Colonic mucosa (tissue), 4 donors: ENCODE data around the gene TMEM256. TPM values are rescaled to one million over a fixed set of nuclear protein-coding genes. Genes with fewer than 3 reads are reported as not detected.

Experiments
- DNase-seq: peaks from one replicate; pipeline ENCODE4 v3.0.0-alpha.2; 2020
- H3K27ac ChIP-seq: fragments of 200-600 bp; one replicate; pipeline ENCODE4 v1.8.0; 2021
- H3K27me3 ChIP-seq: fragments of 200-600 bp; one replicate; pipeline ENCODE4 v1.8.0; 2021
- H3K36me3 ChIP-seq: fragments of 200-600 bp; one replicate; pipeline ENCODE4 v1.8.0; 2021
- H3K4me1 ChIP-seq: fragments of 200-600 bp; one replicate; pipeline ENCODE4 v1.8.0; 2021; ENCODE audit warnings: mild to moderate bottlenecking
- H3K4me3 ChIP-seq: fragments of 200-600 bp; one replicate; pipeline ENCODE4 v1.8.0; 2021
- H3K9ac ChIP-seq, 2 donors: one replicate each; pipeline ENCODE4 v1.7.0; 2013; ENCODE audit warnings: control low read depth in 2 of 2, low read depth in 2 of 2, low read length in 2 of 2
- H3K9me3 ChIP-seq: fragments of 200-600 bp; one replicate; pipeline ENCODE4 v1.8.0; 2021
- CTCF ChIP-seq: fragments of 200-600 bp; IDR thresholded peaks from one replicate; pipeline ENCODE4 v1.8.0; 2022; ENCODE audit warnings: antibody characterized with exemption, mild to moderate bottlenecking
- intact Hi-C: fragments of 100-400 bp; cut with DNase I; formaldehyde crosslinking; loops from one replicate; pipeline ENCODE4 v1.14.1; 2022
- total RNA-seq, 2 donors: library from RNA; stranded (reverse); fragmentation: NEBNext Ultra II Directional in 1 of 2; extraction: Animal tissue kit (Norgen Biotek cat#: 25700) in 1 of 2; gene quantifications; one replicate each; pipeline ENCODE4 v1.2.1, GENCODE V29; 2021
- donor health status: healthy.
- donor health status: DM: no; HTN: no; CAD: no.
- donor health status: DM: no; HTN: no; CAD: no.

TMEM256 gene
- total RNA-seq, 2 donors from 2014 or later: 88.2 to 101 TPM

DNA sequence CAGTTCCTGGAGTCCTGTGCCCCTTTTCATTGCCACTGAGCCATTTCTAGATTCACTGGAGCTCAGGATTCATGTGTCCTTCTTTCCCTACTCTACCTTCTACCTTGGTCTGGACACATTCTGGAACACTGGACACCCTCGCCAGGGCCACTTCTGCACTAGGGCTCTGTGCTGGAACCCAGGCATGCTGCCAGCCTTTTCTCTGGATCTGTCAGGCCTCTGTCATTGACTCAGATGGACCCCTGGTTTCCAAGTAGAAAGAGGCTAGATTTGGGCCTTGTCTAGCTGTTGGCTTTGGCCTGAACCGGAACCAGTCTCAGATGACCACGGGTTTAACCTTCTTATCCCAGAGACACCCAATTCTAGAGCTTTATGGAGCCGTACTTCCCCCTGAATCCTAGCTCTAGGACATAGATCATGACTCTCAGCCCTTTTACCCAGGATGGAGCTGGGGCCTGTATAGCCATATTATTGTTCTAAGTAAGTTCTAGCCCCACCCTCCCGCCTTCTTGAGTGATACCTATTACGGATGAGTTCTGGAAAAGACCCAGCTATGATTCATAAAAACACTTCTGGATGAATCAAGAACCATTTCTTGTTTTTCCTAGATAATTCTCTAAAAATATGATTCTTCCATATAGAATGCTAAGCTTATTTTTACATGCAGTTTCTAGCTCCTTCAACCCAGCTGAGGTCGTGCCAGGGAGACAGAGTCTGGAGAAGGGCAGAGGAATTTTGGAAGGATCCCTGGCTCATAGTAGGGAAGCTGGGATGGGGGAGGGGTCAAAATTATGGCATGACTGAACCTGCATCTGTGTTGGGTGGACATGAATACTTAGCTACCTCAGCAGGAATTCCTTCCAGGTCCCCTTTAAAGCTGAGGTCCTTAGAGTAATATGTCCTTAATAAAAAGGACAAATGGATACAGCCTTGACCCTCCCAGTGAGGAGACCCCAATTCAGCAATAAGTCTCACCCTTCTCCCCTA, 39.9 kb upstream of the TMEM256 start:
- Histone ChIP-seq H3K9me3 (no peaks in the 10 kb centered on the region), H3K27me3 (peaks cover 28% of the 10 kb centered on the region), H3K36me3 (no peaks in the 10 kb centered on the region), H3K9ac (no peak overlapping the region), H3K4me1 (peaks cover 9% of the 10 kb centered on the region), H3K27ac (no peak overlapping the region), H3K4me3 (no peak overlapping the region)
- intact Hi-C loops: no loop called here
- DNase-seq: no peak
- TF ChIP-seq CTCF: no peak

DNA sequence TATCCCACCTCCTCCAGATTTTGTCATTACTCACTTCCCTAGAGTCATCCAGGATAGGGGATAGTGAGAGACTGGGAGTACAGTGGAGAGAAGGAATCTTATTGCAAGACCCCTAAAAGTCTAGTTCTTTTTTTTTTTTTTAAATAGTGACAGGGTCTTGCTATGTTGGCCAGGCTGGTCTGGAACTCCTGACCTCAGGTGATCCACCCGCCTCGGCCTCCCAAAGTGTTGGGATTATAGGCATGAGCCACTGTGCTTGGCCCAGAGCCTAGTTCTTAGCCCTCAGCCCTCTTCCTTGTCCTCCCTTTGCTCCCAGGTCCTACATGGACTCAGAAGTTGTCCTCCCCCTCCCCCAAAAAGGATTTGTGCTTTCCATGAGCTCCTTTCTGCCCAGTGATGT, 38.2 kb upstream of the TMEM256 start:
- no peaks in the 10 kb centered on the region for H3K9me3 ChIP-seq
- no peak for TF ChIP-seq CTCF
- intact Hi-C loops: no loop called here
- H3K4me3 ChIP-seq: no peak overlapping the region
- no peaks in the 10 kb centered on the region for H3K36me3 ChIP-seq
- peaks cover 16% of the 10 kb centered on the region for H3K4me1 ChIP-seq
- DNase-seq: no peak
- no peak overlapping the region for H3K27ac ChIP-seq
- no peak overlapping the region for H3K9ac ChIP-seq
- peaks cover 38% of the 10 kb centered on the region for H3K27me3 ChIP-seq

DNA sequence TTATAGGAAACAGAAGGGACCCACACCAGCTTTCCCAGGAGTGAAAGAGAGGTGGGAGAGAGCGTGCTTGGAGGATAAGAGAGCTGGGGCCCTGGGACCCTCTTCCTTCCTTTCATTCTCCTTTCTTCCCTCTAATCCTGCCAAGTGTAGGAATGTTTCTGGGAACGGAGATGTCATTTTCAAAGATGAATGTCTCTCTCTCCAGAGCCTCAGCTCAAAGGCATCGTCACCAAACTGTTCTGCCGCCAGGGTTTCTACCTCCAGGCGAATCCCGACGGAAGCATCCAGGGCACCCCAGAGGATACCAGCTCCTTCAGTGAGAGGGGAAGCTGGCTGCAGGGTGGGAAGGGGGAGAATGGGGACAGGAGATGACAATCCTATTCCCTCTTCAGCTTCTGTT, 37.4 kb upstream of the TMEM256 start:
- Histone ChIP-seq H3K4me1 (peaks cover 18% of the 10 kb centered on the region), H3K9ac (no peak overlapping the region), H3K4me3 (no peak overlapping the region), H3K27ac (no peak overlapping the region), H3K9me3 (no peaks in the 10 kb centered on the region), H3K27me3 (peaks cover 38% of the 10 kb centered on the region), H3K36me3 (no peaks in the 10 kb centered on the region)
- intact Hi-C loops: no loop called here
- DNase-seq: no peak
- TF ChIP-seq CTCF: no peak

DNA sequence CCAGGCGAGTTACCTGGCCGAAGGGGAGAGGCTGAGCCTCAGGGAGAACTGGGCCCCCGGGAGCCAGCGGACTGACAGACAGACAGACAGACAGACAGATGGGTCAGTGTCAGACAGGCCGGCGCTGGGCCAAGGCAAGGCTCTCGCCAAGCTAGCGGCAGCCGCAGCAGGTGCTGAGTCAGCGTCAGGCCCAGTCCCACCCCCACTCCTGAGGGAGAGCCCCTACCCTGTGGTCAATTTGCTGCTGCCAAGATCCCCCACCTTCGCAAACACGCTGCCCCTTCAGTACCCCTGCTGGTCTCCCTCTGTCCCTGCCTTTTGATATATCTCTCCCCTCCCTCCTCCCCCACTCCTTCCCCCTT, 36.9 kb upstream of the TMEM256 start:
- intact Hi-C loops: no loop called here

More for the DNA sequence above, 36.9 kb upstream of the TMEM256 start:
- no peak for TF ChIP-seq CTCF
- Histone ChIP-seq H3K9ac (no peak overlapping the region), H3K4me3 (no peak overlapping the region), H3K9me3 (no peaks in the 10 kb centered on the region), H3K27ac (no peak overlapping the region), H3K36me3 (no peaks in the 10 kb centered on the region), H3K27me3 (peaks cover 38% of the 10 kb centered on the region), H3K4me1 (peaks cover 18% of the 10 kb centered on the region)
- DNase-seq: no peak
